Karpas-422 (cell line): ENCODE measurements around the gene MMRN1. TPM values are rescaled to one million over a fixed set of nuclear protein-coding genes. Genes with fewer than 3 reads are reported as not detected.

Source experiments
- DNase-seq: peaks from one replicate; pipeline ENCODE4 v3.0.0-alpha.2; 2015
- H2AFZ ChIP-seq: fragments of 200-600 bp; sonication (generic); 2 replicates; pipeline ENCODE4 v1.6.1; 2014; ENCODE audit warnings: antibody characterized with exemption, low read length, mixed read lengths
- H3K27ac ChIP-seq: fragments of 200-600 bp; sonication (generic); 2 replicates; pipeline ENCODE4 v1.5.1; 2014; ENCODE audit warnings: mild to moderate bottlenecking, low read length, moderate library complexity
- H3K27me3 ChIP-seq: fragments of 200-600 bp; sonication (generic); 2 replicates; pipeline ENCODE4 v1.6.1; 2014; ENCODE audit warnings: low read length, mixed read lengths
- H3K36me3 ChIP-seq: fragments of 200-600 bp; sonication (generic); 2 replicates; pipeline ENCODE4 v1.6.1; 2014; ENCODE audit warnings: low read length, mixed read lengths; ENCODE audit not compliant: insufficient read depth
- H3K4me1 ChIP-seq: fragments of 200-600 bp; sonication (generic); 2 replicates; pipeline ENCODE4 v1.6.1; 2014; ENCODE audit warnings: mild to moderate bottlenecking, low read length, mixed read lengths
- H3K4me2 ChIP-seq: fragments of 200-600 bp; sonication (generic); 2 replicates; pipeline ENCODE4 v1.6.1; 2014; ENCODE audit warnings: low read length, low read depth, mild to moderate bottlenecking; ENCODE audit not compliant: poor library complexity, severe bottlenecking
- H3K4me3 ChIP-seq: fragments of 200-600 bp; sonication (generic); 2 replicates; pipeline ENCODE4 v1.5.1; 2014; ENCODE audit warnings: mild to moderate bottlenecking, antibody characterized with exemption, low read length, mixed read lengths
- H3K79me2 ChIP-seq: fragments of 200-600 bp; sonication (generic); 2 replicates; pipeline ENCODE4 v1.6.1; 2014; ENCODE audit warnings: mild to moderate bottlenecking, low read length, mixed read lengths
- H3K9ac ChIP-seq: fragments of 200-600 bp; sonication (generic); 2 replicates; pipeline ENCODE4 v1.6.0; 2014; ENCODE audit warnings: low read length
- H3K9me2 ChIP-seq: fragments of 200-600 bp; sonication (generic), shearing (Covaris generic); replicated peaks from 2 replicates; pipeline ENCODE4 v1.6.0; 2014; ENCODE audit warnings: mild to moderate bottlenecking, low read length, moderate library complexity; ENCODE audit not compliant: insufficient read depth
- H3K9me3 ChIP-seq: fragments of 300-700, 200-600 bp; sonication (generic); 2 replicates; pipeline ENCODE4 v1.6.1; 2014; ENCODE audit warnings: low read length, mixed read lengths
- H4K20me1 ChIP-seq: fragments of 200-600 bp; sonication (generic); 2 replicates; pipeline ENCODE4 v1.6.1; 2014; ENCODE audit warnings: mild to moderate bottlenecking, antibody characterized with exemption, low read length, low read depth; ENCODE audit not compliant: insufficient read depth
- total RNA-seq: library from RNA; depleted of rRNA; stranded (reverse); fragments of >200 nt; shearing (Covaris generic); gene quantifications from 2 replicates; pipeline ENCODE4 v1.2.3, GENCODE V29; 2014; ENCODE audit warnings: low replicate concordance

The MMRN1 gene
- total RNA-seq, 1 experiment from 2014 or later = not detected

DNA sequence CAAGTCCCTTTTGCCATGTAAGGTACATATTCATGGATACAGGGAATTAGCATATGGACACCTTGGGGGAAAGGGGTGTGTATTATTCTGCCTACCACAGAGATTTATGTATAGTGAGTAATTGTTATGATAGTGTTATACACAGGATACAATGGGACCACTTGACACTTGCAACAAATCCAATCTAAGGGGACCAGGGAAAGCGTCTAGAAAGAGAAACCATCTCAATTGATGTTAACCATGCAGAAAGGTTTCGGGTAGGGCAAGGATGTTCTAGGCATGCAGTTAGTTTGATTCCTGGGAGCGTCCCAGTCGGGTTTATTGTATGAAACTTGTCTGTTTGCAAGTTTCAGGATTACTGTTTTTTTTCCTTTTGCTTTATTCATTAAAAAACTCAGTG is 34.2 kb downstream of the MMRN1 start:
- no peak overlapping the region for H3K27ac ChIP-seq

DNA sequence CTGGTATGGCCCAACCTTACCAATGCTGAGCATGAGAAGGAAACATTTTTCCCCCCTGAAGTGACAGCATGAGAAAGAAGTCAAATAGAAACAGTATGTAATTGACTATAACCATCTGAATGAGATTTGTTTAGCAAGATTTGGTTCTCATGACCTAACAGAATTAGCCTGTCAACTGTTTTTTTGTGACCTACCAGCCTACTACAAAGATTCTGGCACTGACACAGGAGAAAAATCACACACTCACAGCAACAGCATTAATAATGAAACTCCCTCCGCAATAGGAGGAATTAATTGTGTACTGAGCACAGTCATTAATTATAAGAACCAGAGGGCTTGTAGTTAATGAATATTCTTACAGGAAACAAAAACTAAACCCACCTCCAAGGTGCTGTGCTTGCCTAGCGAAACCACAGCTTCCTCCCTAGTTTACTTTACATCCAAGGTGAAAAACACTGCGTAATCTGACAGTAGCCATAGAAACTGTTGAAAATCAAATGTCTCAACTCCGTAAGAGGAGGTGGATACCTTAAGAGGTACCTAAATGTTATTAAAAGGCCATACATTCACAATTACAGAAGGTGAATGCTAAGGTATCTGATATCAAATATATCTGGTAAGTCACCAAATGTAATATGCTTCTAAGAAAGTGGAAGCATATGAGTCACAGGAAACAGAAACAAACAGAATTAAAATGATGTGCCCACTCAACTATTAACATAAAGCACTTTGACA is 34.9 kb downstream of the MMRN1 start:
- Histone ChIP-seq H2AFZ (no peak overlapping the region), H3K9ac (no peak overlapping the region), H3K9me2 (no peaks in the 10 kb centered on the region), H3K4me3 (no peak overlapping the region), H3K27me3 (no peaks in the 10 kb centered on the region), H3K9me3 (no peaks in the 10 kb centered on the region), H3K4me1 (no peaks in the 10 kb centered on the region), H4K20me1 (no peaks in the 10 kb centered on the region), H3K36me3 (no peaks in the 10 kb centered on the region), H3K79me2 (no peaks in the 10 kb centered on the region), H3K4me2 (no peak overlapping the region), H3K27ac (no peak overlapping the region)
- DNase-seq = peak; percentile 14

More for the DNA sequence above, 34.2 kb downstream of the MMRN1 start:
- H4K20me1 ChIP-seq = no peaks in the 10 kb centered on the region
- H3K4me3 ChIP-seq = no peak overlapping the region
- DNase-seq = no peak
- H3K36me3 ChIP-seq = no peaks in the 10 kb centered on the region
- no peaks in the 10 kb centered on the region for H3K9me2 ChIP-seq
- H3K4me2 ChIP-seq = no peak overlapping the region
- no peaks in the 10 kb centered on the region for H3K27me3 ChIP-seq
- H3K9ac ChIP-seq = no peak overlapping the region
- no peaks in the 10 kb centered on the region for H3K4me1 ChIP-seq
- H2AFZ ChIP-seq = no peak overlapping the region
- H3K9me3 ChIP-seq = no peaks in the 10 kb centered on the region
- no peaks in the 10 kb centered on the region for H3K79me2 ChIP-seq

DNA sequence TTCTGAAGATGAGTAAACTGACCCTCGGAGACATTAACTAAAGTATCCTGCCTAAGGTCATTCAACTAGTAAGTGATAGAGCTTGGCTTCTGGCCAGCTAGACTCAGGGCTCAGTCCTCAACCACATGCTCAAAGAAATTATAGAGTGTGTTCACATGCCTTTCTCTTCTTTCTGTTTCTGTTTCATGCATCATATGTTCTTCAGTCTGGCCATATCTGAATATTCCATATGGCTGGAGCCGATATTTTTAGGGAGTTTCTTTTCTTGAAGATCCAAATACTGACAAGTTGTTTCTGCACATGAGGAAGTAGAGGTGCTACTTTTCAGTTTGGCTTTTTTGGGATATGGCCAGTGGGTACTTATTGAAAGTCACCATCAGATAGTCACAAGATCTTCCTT is 44.9 kb downstream of the MMRN1 start:
- Histone ChIP-seq H2AFZ (no peak overlapping the region), H3K27me3 (no peaks in the 10 kb centered on the region), H3K79me2 (no peaks in the 10 kb centered on the region), H3K4me2 (no peak overlapping the region), H3K9ac (no peak overlapping the region), H3K27ac (no peak overlapping the region), H3K36me3 (no peaks in the 10 kb centered on the region), H4K20me1 (no peaks in the 10 kb centered on the region), H3K4me1 (no peaks in the 10 kb centered on the region), H3K4me3 (no peak overlapping the region), H3K9me2 (no peaks in the 10 kb centered on the region), H3K9me3 (no peaks in the 10 kb centered on the region)
- peak; percentile 31 for DNase-seq

DNA sequence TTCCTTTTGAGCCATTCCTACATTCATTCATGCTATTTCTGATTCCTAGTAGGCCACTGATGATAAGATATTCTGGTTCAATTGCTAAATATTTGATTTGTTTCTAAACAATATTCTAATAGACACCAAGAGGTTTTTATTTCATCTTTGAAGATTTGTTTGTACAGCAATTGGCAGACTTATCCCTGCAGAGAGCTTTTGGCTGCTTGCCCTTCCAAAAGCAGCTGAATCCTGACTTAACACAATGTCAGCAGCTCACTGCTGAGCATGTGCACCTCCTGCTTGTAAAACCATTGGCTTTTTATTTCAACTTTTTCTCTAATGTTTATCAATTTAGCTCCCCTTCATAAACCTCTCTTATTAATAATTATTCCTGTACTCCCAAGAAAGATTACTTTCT is 45.3 kb downstream of the MMRN1 start:
- no peaks in the 10 kb centered on the region for H4K20me1 ChIP-seq
- no peak overlapping the region for H3K4me2 ChIP-seq
- no peaks in the 10 kb centered on the region for H3K36me3 ChIP-seq
- no peaks in the 10 kb centered on the region for H3K4me1 ChIP-seq
- H3K79me2 ChIP-seq = no peaks in the 10 kb centered on the region
- H3K4me3 ChIP-seq = no peak overlapping the region
- no peak overlapping the region for H3K9ac ChIP-seq
- no peaks in the 10 kb centered on the region for H3K9me3 ChIP-seq
- no peak overlapping the region for H3K27ac ChIP-seq
- DNase-seq = peak; percentile 31
- no peak overlapping the region for H2AFZ ChIP-seq
- H3K9me2 ChIP-seq = no peaks in the 10 kb centered on the region
- H3K27me3 ChIP-seq = no peaks in the 10 kb centered on the region

DNA sequence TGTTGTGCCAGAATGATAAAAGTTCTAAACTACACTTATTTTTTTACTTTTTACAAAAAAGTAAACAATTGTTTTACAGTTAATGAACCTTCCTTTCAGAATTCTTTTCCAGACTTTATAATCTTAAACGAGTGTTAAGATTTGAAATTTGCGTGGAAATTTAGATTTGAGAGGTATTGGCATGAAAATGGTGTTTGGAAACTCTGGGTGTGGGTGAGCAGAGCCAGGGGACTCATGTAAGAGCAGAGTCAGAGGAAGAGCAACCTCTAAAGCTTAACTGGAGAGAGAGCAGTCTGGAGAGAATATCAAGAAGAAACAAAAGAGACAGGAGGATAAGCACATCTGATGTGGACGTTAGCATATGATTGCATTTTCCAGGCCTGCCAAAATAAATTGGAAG is 48.2 kb downstream of the MMRN1 start:
- Histone ChIP-seq H3K9me2 (no peaks in the 10 kb centered on the region), H3K9me3 (no peaks in the 10 kb centered on the region), H4K20me1 (no peaks in the 10 kb centered on the region), H2AFZ (no peak overlapping the region), H3K4me1 (no peaks in the 10 kb centered on the region), H3K4me3 (no peak overlapping the region), H3K9ac (no peak overlapping the region), H3K4me2 (no peak overlapping the region), H3K36me3 (no peaks in the 10 kb centered on the region), H3K27me3 (no peaks in the 10 kb centered on the region; the same call in 1 of the 2 replicates), H3K79me2 (no peaks in the 10 kb centered on the region), H3K27ac (no peak overlapping the region)
- DNase-seq = no peak

DNA sequence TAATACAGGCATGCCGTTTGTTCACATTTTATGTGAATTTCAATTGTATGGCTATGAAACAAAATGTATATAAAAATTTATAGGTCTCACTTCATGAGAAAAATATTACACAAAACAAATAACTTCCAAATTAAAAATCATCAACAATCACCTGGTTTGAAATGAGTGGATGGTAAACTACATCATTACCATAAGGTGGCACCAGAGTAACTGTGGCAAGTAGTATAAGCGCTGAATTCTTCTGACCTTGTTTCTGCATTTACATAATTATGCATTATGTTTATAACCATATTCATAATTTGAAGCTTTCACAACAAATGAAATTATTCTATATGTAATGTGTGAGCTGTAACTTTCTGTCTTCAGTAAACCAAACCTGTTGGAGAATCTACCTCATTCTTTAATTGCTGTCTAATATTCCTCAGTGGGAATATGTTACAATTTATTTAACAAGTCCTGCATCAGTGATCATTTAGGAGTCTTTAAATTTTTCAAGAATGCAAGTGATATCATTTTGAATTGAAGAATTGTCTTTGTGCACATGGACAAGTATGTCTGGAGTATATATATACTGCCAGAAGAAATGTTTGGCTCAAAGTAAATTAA is 55.2 kb downstream of the MMRN1 start:
- Histone ChIP-seq H3K27me3 (no peaks in the 10 kb centered on the region; the same call in 1 of the 2 replicates), H3K4me1 (no peaks in the 10 kb centered on the region), H4K20me1 (no peaks in the 10 kb centered on the region), H3K4me3 (no peak overlapping the region), H3K79me2 (no peaks in the 10 kb centered on the region), H2AFZ (no peak overlapping the region), H3K36me3 (no peaks in the 10 kb centered on the region), H3K9me3 (no peaks in the 10 kb centered on the region), H3K4me2 (no peak overlapping the region), H3K27ac (no peak overlapping the region), H3K9ac (no peak overlapping the region), H3K9me2 (no peaks in the 10 kb centered on the region)
- peak; percentile 60 for DNase-seq

DNA sequence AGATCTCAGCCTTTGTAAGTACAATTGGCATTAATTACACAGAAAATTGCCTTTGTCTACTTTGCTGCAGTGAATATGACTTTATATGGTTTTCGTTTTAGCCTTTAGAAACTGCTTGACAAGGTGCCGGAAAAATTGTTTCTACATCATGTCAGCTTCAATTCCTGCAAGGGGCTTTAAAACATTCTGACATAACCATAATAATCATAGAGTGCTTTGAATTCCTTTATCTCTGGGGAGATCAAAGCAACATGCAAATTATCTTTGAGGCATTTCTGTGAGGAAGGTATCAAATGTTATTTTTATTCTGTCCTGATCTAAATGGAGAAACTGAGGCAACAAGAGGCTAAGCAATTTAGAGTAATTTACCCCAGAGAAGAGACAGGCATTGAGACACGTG is 57.8 kb downstream of the MMRN1 start:
- no peak overlapping the region for H3K4me3 ChIP-seq
- H3K27me3 ChIP-seq = no peaks in the 10 kb centered on the region
- no peaks in the 10 kb centered on the region for H3K4me1 ChIP-seq
- no peak overlapping the region for H3K9ac ChIP-seq
- H4K20me1 ChIP-seq = no peaks in the 10 kb centered on the region
- H3K4me2 ChIP-seq = no peak overlapping the region
- no peak overlapping the region for H3K27ac ChIP-seq
- no peaks in the 10 kb centered on the region for H3K36me3 ChIP-seq
- no peaks in the 10 kb centered on the region for H3K79me2 ChIP-seq
- no peak overlapping the region for H2AFZ ChIP-seq
- no peaks in the 10 kb centered on the region for H3K9me3 ChIP-seq
- no peak for DNase-seq
- H3K9me2 ChIP-seq = no peaks in the 10 kb centered on the region

DNA sequence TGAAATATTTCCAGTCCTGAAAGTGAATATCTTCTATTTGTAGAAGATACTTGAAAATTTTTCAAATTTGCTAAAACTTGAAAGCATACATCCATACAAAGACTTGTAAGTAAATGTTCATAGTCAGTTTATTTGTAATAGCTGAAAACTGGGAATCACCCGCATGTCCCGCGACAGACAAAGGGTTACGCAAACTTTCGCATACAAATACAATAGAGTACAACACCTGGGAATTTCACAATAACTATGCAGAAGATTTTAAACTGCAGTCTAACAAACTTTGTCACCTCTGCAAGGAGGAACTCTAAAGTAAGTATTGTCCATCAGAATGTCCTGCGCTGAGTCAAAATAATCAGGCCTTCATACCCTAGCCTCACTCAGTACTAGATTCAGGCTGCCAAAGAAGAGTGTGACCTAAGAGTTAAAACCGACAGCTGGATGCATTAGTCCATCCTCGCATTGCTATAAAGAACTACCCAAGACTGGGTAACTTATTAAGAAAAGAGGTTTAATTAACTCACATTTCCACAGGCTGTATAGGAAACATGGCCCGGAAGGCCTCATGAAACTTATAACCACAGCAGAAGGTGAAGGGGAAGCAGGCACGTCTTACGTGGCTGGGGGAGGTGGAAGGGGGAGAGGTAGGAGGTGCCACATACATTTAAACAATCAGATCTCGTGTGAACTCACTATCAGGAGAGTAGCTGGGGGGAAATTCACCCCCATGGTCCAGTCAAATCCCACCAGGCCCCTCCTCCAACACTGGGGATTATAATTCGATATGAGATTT is 60.4 kb downstream of the MMRN1 start:
- Histone ChIP-seq H3K9me2 (no peaks in the 10 kb centered on the region), H3K4me1 (no peaks in the 10 kb centered on the region), H3K4me2 (no peak overlapping the region), H2AFZ (no peak overlapping the region), H3K36me3 (no peaks in the 10 kb centered on the region), H4K20me1 (no peaks in the 10 kb centered on the region), H3K27me3 (no peaks in the 10 kb centered on the region), H3K9ac (no peak overlapping the region), H3K9me3 (no peaks in the 10 kb centered on the region), H3K27ac (no peak overlapping the region), H3K79me2 (no peaks in the 10 kb centered on the region), H3K4me3 (no peak overlapping the region)
- no peak for DNase-seq
